HG03039 (cell line): ENCODE measurements around the gene DNASE1.
"Not testable (repeated sequence)": the region's sequence is repeated elsewhere in the genome, so short reads cannot be mapped to it uniquely, and the experiment has no call there.

Source experiments
- ATAC-seq: cut with Tn5 transposase; IDR thresholded peaks from one replicate; pipeline ENCODE4 v1.9.1; 2021; ENCODE audit warnings: mild to moderate bottlenecking, moderate library complexity; ENCODE audit not compliant: unreplicated experiment

Gene DNASE1

GRCh38 chr16:3640632-3641501 is 13.6 kb upstream of the DNASE1 start:
- no peak for ATAC-seq

GRCh38 chr16:3641801-3642396 is 12.6 kb upstream of the DNASE1 start:
- no peak for ATAC-seq

GRCh38 chr16:3642397-3643094 is 11.9 kb upstream of the DNASE1 start:
- no peak for ATAC-seq

GRCh38 chr16:3643095-3643730 is 11.3 kb upstream of the DNASE1 start:
- ATAC-seq, result no peak

- ATAC-seq, result no peak
Observed at GRCh38 chr16:3645108-3645503, 9.4 kb upstream of the DNASE1 start.

GRCh38 chr16:3645504-3646347 is 8.8 kb upstream of the DNASE1 start:
- no peak for ATAC-seq

- no peak for ATAC-seq
Observed at GRCh38 chr16:3646348-3646920, 8.1 kb upstream of the DNASE1 start.

- no peak for ATAC-seq
Observed at GRCh38 chr16:3650631-3651265, 3.7 kb upstream of the DNASE1 start.

GRCh38 chr16:3651461-3652372 is 2.8 kb upstream of the DNASE1 start:
- ATAC-seq, result no peak

- no peak for ATAC-seq
Observed at GRCh38 chr16:3652373-3653195, 1.9 kb upstream of the DNASE1 start.

- ATAC-seq, result no peak
Observed at GRCh38 chr16:3655030-3655395, 522 bp downstream of the DNASE1 start.

- ATAC-seq, result no peak
Observed at GRCh38 chr16:3655396-3656159, 1.1 kb downstream of the DNASE1 start.

- ATAC-seq, result not testable (repeated sequence)
Observed at GRCh38 chr16:3656160-3656490, 1.6 kb downstream of the DNASE1 start.

GRCh38 chr16:3656491-3657468 is 2.3 kb downstream of the DNASE1 start:
- no peak for ATAC-seq

- no peak for ATAC-seq
Observed at GRCh38 chr16:3659251-3659650, 4.8 kb downstream of the DNASE1 start.

- no peak for ATAC-seq
Observed at GRCh38 chr16:3661311-3661710, 6.8 kb downstream of the DNASE1 start.
